ENCODE measurements around the gene SEMA3E. TPM values are rescaled to one million over a fixed set of nuclear protein-coding genes. Genes with fewer than 3 reads are reported as not detected.

The SEMA3E gene
- total RNA-seq, 4 donors from 2014 or later: 10.1 to 29.2 (median 15.8) TPM

GRCh38 chr7:83451501-83452045 lies 197.4 kb downstream of the SEMA3E start:
- H3K9me3 ChIP-seq: no peaks in the 10 kb centered on the region
- no peaks in the 10 kb centered on the region for H3K4me1 ChIP-seq
- H3K4me3 ChIP-seq: no peak overlapping the region
- TF ChIP-seq CTCF (IDR thresholded peaks at IDR 0.05) (no peak), POLR2AphosphoS5 (IDR thresholded peaks at IDR 0.05) (no peak), POLR2A (IDR thresholded peaks at IDR 0.05; ENCODE audit: low read depth) (no peak), EP300 (IDR thresholded peaks at IDR 0.05) (no peak)
- DNase-seq (ENCODE audit: extremely low spot score): no peak
- intact Hi-C loops (cut with DNase I): no loop called here
- H3K27ac ChIP-seq (replicated peaks in 1 of 4): no peak overlapping the region
- WGBS: 67% methylated on average over 4 of the region's 4 CpGs
- no peaks in the 10 kb centered on the region for H3K36me3 ChIP-seq
- no peaks in the 10 kb centered on the region for H3K27me3 ChIP-seq

GRCh38 chr7:83449781-83450180 lies 199.2 kb downstream of the SEMA3E start:
- Histone ChIP-seq H3K4me1 (no peaks in the 10 kb centered on the region), H3K27ac (replicated peaks in 1 of 4) (no peak overlapping the region), H3K27me3 (no peaks in the 10 kb centered on the region), H3K36me3 (no peaks in the 10 kb centered on the region), H3K9me3 (no peaks in the 10 kb centered on the region), H3K4me3 (no peak overlapping the region)
- intact Hi-C loops (cut with DNase I): no loop called here
- TF ChIP-seq POLR2A (IDR thresholded peaks at IDR 0.05; ENCODE audit: low read depth) (no peak), CTCF (IDR thresholded peaks at IDR 0.05) (no peak), EP300 (IDR thresholded peaks at IDR 0.05) (no peak), POLR2AphosphoS5 (IDR thresholded peaks at IDR 0.05) (no peak)
- DNase-seq (ENCODE audit: extremely low spot score): no peak

GRCh38 chr7:83447681-83448080 lies 201.3 kb downstream of the SEMA3E start:
- DNase-seq (ENCODE audit: extremely low spot score): no peak
- no peak for TF ChIP-seq POLR2A (IDR thresholded peaks at IDR 0.05; ENCODE audit: low read depth)
- no peak for TF ChIP-seq POLR2AphosphoS5 (IDR thresholded peaks at IDR 0.05)
- intact Hi-C loops (cut with DNase I): no loop called here
- WGBS: 82% methylated on average over 2 of the region's 2 CpGs
- no peak overlapping the region for H3K27ac ChIP-seq (replicated peaks in 1 of 4)
- H3K36me3 ChIP-seq: no peaks in the 10 kb centered on the region
- no peaks in the 10 kb centered on the region for H3K27me3 ChIP-seq
- no peaks in the 10 kb centered on the region for H3K4me1 ChIP-seq
- no peak overlapping the region for H3K4me3 ChIP-seq
- no peaks in the 10 kb centered on the region for H3K9me3 ChIP-seq

GRCh38 chr7:83446102-83446669 lies 202.8 kb downstream of the SEMA3E start:
- 72% methylated on average over 4 of the region's 4 CpGs for WGBS
- DNase-seq (ENCODE audit: extremely low spot score): no peak
- no peak overlapping the region for H3K4me3 ChIP-seq
- H3K36me3 ChIP-seq: no peaks in the 10 kb centered on the region
- no peak for TF ChIP-seq CTCF (IDR thresholded peaks at IDR 0.05)
- no peak for TF ChIP-seq POLR2A (IDR thresholded peaks at IDR 0.05; ENCODE audit: low read depth)
- no peak for TF ChIP-seq EP300 (IDR thresholded peaks at IDR 0.05)
- no peak for TF ChIP-seq POLR2AphosphoS5 (IDR thresholded peaks at IDR 0.05)
- H3K27me3 ChIP-seq: no peaks in the 10 kb centered on the region
- H3K9me3 ChIP-seq: no peaks in the 10 kb centered on the region
- intact Hi-C loops (cut with DNase I): no loop called here
- H3K4me1 ChIP-seq: no peaks in the 10 kb centered on the region
- H3K27ac ChIP-seq (replicated peaks in 1 of 4): no peak overlapping the region

- Histone ChIP-seq H3K27ac (replicated peaks in 1 of 4) (no peak overlapping the region), H3K36me3 (no peaks in the 10 kb centered on the region), H3K9me3 (no peaks in the 10 kb centered on the region), H3K4me1 (no peaks in the 10 kb centered on the region), H3K4me3 (no peak overlapping the region), H3K27me3 (no peaks in the 10 kb centered on the region)
- intact Hi-C loops (cut with DNase I): no loop called here
- TF ChIP-seq CTCF (IDR thresholded peaks at IDR 0.05): no peak
- no peak for TF ChIP-seq POLR2A (IDR thresholded peaks at IDR 0.05; ENCODE audit: low read depth)
- TF ChIP-seq EP300 (IDR thresholded peaks at IDR 0.05): no peak
- no peak for TF ChIP-seq POLR2AphosphoS5 (IDR thresholded peaks at IDR 0.05)
- WGBS: 81% methylated on average over 3 of the region's 3 CpGs
- DNase-seq (ENCODE audit: extremely low spot score): no peak
These were observed 206.0 kb downstream of the SEMA3E start for GRCh38 chr7:83442911-83443310.
